HuH-7.5 (cell line): Measurements from ENCODE around the gene CCNT2.
"Not testable (repeated sequence)": the region's sequence is repeated elsewhere in the genome, so short reads cannot be mapped to it uniquely, and the experiment has no call there.

ENCODE experiments used
- DNase-seq: peaks from one replicate; pipeline ENCODE4 v3.0.0; 2011; ENCODE audit warnings: low spot score

The CCNT2 gene

GRCh38 chr2:134919341-134920210, 954 bp downstream of the CCNT2 start:
- DNase-seq: no peak

GRCh38 chr2:134924912-134925311, 6.3 kb downstream of the CCNT2 start:
- DNase-seq: no peak

GRCh38 chr2:134926231-134926931, 7.8 kb downstream of the CCNT2 start:
- DNase-seq: no peak

- no peak for DNase-seq
Observed at GRCh38 chr2:134927195-134927594, 8.6 kb downstream of the CCNT2 start.

GRCh38 chr2:134932864-134933526, 14.4 kb downstream of the CCNT2 start:
- no peak for DNase-seq

GRCh38 chr2:134933732-134934131, 15.1 kb downstream of the CCNT2 start:
- DNase-seq: no peak

GRCh38 chr2:134934150-134934549, 15.5 kb downstream of the CCNT2 start:
- DNase-seq: no peak

- no peak for DNase-seq
Observed at GRCh38 chr2:134934641-134935040, 16.0 kb downstream of the CCNT2 start.

- no peak for DNase-seq
Observed at GRCh38 chr2:134936691-134937090, 18.1 kb downstream of the CCNT2 start.

- no peak for DNase-seq
Observed at GRCh38 chr2:134943540-134943939, 24.9 kb downstream of the CCNT2 start.

- DNase-seq: no peak
Observed at GRCh38 chr2:134944975-134945374, 26.4 kb downstream of the CCNT2 start.

GRCh38 chr2:134946073-134946472, 27.5 kb downstream of the CCNT2 start:
- DNase-seq: no peak

- no peak for DNase-seq
Observed at GRCh38 chr2:134949981-134950708, 31.5 kb downstream of the CCNT2 start.

GRCh38 chr2:134950886-134951285, 32.3 kb downstream of the CCNT2 start:
- DNase-seq: no peak

GRCh38 chr2:134952608-134953007, 34.0 kb downstream of the CCNT2 start:
- DNase-seq: no peak

- no peak for DNase-seq
Observed at GRCh38 chr2:134954065-134954464, 35.4 kb downstream of the CCNT2 start.

- no peak for DNase-seq
Observed at GRCh38 chr2:134955744-134956143, 37.1 kb downstream of the CCNT2 start.

- no peak for DNase-seq
Observed at GRCh38 chr2:134957477-134957876, 38.9 kb downstream of the CCNT2 start.

- not testable (repeated sequence) for DNase-seq
Observed at GRCh38 chr2:134967166-134967565, 48.5 kb downstream of the CCNT2 start.

- no peak for DNase-seq
Observed at GRCh38 chr2:134973241-134974138, 54.9 kb downstream of the CCNT2 start.
